Hypothalamus (tissue), 51 donors: ENCODE data around the gene TNRC6B.
"Not testable (repeated sequence)": the region's sequence is repeated elsewhere in the genome, so short reads cannot be mapped to it uniquely, and the experiment has no call there.

Experiments
- DNase-seq, 51 donors: peaks; one replicate each; lab custom pipeline; 2025; lab: John Stamatoyannopoulos, UW

Gene TNRC6B

GRCh38 chr22:40206561-40206960 lies 28.8 kb downstream of the TNRC6B start:
- no peak for DNase-seq

- no peak for DNase-seq
Measured at GRCh38 chr22:40210818-40211217, 33.1 kb downstream of the TNRC6B start.

GRCh38 chr22:40211476-40212054 lies 33.8 kb downstream of the TNRC6B start:
- DNase-seq = peak in 1 of 51 donors; percentile 17

GRCh38 chr22:40212121-40212520 lies 34.4 kb downstream of the TNRC6B start:
- no peak for DNase-seq

GRCh38 chr22:40213478-40213877 lies 35.8 kb downstream of the TNRC6B start:
- peak in 2 of 51 donors; percentile 14 to 28 for DNase-seq

GRCh38 chr22:40215266-40215665 lies 37.5 kb downstream of the TNRC6B start:
- peak in 5 of 51 donors; percentile 7 to 46 (median 15) for DNase-seq

GRCh38 chr22:40216041-40216756 lies 38.5 kb downstream of the TNRC6B start:
- DNase-seq = no peak

- DNase-seq = no peak
Measured at GRCh38 chr22:40218152-40218551, 40.4 kb downstream of the TNRC6B start.

GRCh38 chr22:40218723-40219294 lies 41.1 kb downstream of the TNRC6B start:
- DNase-seq = no peak

- peak in 3 of 51 donors; percentile 13 to 23 (median 14) for DNase-seq
Measured at GRCh38 chr22:40220316-40221054, 42.8 kb downstream of the TNRC6B start.

- no peak for DNase-seq
Measured at GRCh38 chr22:40221055-40221414, 43.3 kb downstream of the TNRC6B start.

- DNase-seq = not testable (repeated sequence)
Measured at GRCh38 chr22:40222979-40223378, 45.3 kb downstream of the TNRC6B start.

GRCh38 chr22:40224702-40225101 lies 47.0 kb downstream of the TNRC6B start:
- DNase-seq = peak in 1 of 51 donors; percentile 21

GRCh38 chr22:40226620-40227019 lies 48.9 kb downstream of the TNRC6B start:
- DNase-seq = no peak

- no peak for DNase-seq
Measured at GRCh38 chr22:40231618-40232313, 54.0 kb downstream of the TNRC6B start.

- no peak for DNase-seq
Measured at GRCh38 chr22:40232624-40233023, 54.9 kb downstream of the TNRC6B start.

- DNase-seq = no peak
Measured at GRCh38 chr22:40233886-40234285, 56.2 kb downstream of the TNRC6B start.

GRCh38 chr22:40234658-40235057 lies 56.9 kb downstream of the TNRC6B start:
- no peak for DNase-seq

GRCh38 chr22:40235308-40235707 lies 57.6 kb downstream of the TNRC6B start:
- no peak for DNase-seq

GRCh38 chr22:40236131-40236665 lies 58.5 kb downstream of the TNRC6B start:
- no peak for DNase-seq

GRCh38 chr22:40237241-40237640 lies 59.5 kb downstream of the TNRC6B start:
- no peak for DNase-seq
